HG03457 (cell line): ENCODE data around the gene SRC.

Experiments
- ATAC-seq: cut with Tn5 transposase; IDR thresholded peaks from one replicate; pipeline ENCODE4 v1.9.1; 2021; ENCODE audit warnings: moderate number of reproducible peaks; ENCODE audit not compliant: unreplicated experiment

Gene SRC

DNA sequence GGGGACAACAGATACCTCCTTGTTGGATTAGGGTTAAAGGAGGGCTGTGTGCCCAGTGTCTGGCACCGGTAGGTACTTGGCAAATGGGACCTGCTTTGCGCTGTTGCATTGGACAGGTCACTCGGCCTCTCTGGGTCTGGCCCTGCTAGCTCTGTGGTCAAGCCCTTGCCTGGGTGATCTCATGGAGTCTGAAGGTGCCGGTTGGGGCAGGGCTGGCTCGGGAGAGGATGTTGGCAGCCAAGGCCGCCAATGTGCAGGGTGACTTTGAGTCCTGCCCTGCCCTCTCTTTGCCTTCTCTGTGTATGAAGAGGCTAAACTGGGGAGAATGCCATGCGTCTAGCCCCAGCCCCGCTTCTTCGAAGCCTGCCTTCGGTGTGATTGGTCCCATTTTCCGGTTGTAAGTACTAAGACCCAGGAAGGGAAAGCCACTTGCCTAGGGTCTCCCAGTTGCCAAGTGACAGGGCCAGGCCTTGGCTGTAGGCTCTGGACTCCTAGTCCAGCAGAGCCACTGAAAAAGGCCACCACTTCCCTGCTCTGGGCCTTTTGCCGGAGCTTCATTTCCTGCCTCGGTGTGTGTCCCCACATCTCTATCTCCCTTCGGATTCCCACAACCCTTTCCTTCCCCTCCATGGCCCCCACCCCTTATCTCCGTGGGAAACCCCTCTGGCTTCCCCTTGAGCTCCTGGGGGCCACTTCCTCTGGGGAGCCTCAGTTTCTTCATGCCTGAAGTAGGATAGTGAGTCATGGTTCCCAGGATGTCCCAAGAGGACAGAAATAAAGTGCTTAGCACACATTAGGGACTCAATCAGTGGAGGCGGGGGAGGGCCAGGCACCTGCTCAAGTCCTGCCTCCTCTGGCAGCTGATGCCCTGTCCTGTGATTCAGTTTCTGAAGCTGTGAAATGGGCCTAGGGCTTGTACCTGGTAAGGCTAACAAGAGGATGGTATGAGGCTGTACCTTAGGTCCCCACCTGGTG, 3.9 kb downstream of the SRC start:
- no peak for ATAC-seq

GRCh38 chr20:37350649-37351574, 5.0 kb downstream of the SRC start:
- no peak for ATAC-seq

DNA sequence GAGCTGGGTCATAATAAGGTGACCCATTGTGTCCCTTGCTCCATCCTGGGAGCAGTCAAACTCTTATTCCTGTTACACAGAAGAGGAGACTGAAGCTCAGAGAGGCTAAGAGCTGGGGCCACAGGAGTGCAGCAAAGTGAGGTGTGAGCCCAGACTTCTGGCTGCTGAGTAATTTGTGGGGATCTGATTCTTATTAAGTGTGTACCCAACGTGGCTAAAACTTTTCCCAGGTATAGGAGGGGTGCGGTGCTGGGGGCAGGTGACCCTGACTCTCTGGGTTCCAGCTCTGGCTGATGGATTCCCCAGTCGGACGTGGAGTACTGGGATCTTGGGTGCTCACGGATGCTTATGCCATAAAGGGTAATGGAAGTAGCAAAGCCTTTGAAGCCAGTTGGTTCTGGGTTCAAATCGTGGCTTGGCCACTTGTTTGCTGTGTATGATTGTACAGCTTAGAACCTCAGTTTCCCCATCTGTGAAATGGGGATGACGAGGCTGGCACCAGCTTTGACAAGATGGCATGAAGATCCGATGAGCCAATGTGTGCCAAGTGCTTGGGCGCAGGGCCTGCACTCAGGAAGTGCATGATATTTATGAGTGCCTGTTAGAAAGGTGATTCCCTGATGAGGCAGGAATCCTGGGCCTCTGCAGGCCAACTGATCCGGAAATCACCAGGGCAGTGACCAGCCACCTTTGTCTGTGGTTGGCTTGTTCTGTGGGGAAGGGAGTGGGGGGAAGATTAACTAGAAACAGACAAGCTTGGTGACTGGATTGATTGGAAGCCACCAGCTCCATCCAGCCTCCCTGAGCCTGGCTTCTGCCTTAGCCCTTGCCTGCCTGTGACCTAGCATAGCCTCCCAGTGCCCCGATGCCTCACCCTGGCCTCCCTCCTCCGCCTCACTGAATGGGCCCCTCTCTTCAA, 6.0 kb downstream of the SRC start:
- ATAC-seq, result no peak

DNA sequence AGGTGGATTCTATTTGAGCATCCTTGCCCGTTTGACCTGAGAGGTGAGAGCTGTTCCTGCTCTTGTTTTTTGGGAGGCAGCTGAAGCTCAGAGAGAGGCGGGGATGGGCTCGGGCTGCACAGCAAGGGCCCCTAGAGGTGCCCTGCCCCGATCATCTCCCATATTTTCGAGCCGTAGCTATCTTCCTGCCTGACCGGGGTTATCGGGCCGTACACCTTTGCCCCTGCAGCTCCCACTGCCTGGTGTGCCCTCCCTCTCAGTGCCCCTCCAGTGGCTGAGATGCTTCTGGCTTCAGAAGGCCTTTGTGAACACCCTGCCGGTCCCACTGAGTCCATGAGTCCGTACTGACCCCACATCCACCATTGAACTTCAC, 6.7 kb downstream of the SRC start:
- ATAC-seq, result no peak

DNA sequence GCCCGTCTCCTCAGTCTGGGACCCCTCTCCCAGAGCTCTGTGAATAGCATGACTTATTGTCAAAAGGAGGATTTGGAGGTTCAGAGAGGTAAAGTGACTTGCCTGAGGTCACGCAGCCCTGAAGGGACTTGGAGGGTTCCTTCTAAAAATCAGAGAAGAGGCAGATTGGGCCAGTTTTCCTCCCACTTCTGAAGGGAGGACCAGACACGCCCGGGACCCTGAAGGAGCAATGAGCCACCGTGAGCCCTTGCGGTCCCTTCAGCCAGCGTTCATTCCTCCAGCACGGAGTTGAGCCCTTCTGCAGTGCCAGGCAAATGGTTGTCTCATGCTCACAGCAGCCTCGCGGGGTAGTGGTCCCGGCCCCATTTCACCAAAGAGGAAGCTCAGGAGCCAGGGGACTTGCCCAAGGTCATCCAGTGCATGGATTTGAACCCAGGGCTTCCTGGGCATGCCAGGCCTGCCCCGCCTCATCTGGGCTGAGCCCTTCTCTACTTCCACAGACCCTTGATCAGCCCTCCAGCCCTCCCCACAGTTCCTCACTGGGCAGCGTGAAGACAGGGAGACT, 7.4 kb downstream of the SRC start:
- no peak for ATAC-seq

GRCh38 chr20:37354210-37355195, 8.6 kb downstream of the SRC start:
- no peak for ATAC-seq

GRCh38 chr20:37355252-37356180, 9.6 kb downstream of the SRC start:
- no peak for ATAC-seq

DNA sequence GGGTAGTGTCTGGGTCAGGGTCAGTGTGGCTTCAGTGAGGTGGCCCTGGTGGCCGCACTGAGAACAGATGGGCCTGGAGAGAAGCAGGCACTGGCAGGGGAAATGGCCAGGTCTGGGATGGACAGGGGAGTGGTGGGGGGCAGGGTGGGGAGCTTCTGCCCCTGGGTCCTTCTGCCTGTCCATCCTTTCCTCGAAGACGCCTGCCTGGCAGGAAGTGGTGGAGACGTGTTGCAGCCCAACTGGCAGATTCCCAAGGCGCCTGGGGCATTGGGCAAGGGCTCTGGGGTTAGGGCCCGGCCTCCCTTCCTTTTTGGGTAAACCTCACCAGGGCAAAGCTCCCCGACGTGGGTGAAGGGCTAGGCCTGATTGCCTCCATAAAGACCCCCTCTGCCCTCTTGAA, 10.4 kb downstream of the SRC start:
- ATAC-seq, result no peak

GRCh38 chr20:37356961-37357371, 11.0 kb downstream of the SRC start:
- no peak for ATAC-seq

DNA sequence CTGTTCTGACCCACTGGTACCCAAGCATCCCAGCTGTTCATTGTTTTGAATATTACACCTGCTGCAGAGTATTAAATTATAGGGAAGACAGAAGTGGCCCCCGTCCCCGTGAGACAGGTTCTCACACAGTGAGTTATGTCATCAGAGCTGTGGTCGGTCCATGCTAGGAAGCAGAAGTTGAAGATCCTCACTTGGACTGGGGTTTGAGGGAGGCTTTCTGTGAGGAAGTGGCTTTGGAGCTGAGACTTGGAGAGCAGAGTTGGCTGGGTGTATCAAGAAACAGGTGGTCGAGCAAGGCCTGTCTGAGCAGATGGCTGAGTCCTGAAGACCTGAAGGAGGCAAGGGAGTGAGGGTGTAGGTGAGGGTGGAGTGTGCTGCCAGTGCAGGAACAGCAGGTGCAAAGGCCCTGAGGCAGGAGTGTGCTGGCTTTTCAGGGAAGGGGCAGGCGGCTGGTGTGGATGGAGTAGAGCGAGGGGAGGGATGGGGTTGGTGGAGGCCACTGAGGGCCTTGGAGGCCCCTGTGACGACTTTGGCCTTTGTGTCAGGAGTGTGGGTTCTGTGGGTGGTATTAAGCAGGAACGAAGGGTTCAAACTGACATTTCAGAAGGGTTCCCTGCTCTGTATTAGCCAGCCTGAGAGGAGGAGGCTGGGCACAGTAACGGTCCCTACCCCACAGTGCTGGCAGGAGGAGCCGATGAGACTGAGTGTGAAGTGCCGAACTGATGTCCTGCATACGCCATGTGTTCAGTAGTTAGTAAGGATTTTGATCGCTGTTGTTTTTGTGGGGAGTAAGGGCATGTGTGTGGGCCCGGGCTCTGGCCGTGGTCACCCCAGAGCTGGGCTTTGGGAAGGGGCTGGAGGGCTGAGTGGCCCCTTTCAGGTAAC, 11.8 kb downstream of the SRC start:
- no peak for ATAC-seq

- ATAC-seq, result no peak
Observed at GRCh38 chr20:37358366-37359150, 12.6 kb downstream of the SRC start.

- no peak for ATAC-seq
Observed at GRCh38 chr20:37359331-37359730, 13.4 kb downstream of the SRC start.

DNA sequence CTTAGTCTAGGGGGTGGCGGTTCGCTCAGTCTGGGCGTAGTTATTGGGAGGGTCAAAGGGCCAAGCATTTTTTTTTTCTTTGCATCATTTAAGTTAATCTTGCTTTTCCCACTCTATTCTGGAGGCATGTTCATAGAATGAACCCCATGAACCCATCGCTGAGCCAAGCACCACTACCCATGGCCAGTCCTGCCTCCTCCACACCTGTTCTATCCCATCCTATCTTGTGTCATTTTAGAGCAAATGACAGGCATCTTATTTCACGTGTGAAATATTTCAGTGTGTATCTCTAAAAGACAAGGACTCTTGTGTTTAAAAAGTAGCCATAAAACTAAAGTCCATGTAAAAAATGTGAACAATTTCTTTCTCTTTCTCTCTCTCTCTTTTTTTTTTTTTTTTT, 13.9 kb downstream of the SRC start:
- no peak for ATAC-seq

DNA sequence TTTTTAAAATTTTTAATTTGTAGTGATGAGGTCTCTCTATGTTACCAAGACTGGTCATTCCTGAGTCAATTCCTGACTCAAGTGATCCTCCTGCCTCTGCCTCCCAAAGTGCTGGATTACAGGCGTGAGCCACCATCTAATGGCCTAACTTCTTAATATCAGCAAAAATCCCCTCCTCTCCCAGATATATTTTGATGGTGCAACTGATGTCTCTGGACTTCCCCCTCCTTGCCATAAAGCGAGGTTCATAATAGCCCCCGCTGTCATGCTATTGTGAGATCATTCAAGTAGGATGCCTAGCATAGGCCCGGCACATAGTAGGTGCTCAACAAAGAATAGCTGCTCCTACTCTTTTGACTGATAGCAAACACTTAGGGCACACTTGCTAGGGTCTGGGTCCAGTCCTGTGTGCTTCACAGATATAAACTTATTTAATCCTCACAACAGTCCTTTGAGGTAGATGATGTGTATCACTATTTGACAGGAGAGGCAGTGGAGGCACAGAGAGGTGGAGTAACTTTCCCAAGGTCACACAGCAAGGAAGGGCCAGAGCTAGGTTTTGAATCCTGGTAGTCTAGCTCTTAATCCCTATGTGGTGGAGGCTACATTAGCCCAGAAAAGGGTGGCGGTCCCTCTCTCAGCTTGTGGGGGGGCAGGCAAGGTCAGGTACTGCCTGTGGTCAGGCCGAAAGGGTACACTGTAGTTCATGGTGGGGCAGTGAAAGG, 14.6 kb downstream of the SRC start:
- no peak for ATAC-seq

- ATAC-seq, result no peak
Observed at GRCh38 chr20:37361336-37361735, 15.4 kb downstream of the SRC start.
